DMS153 (cell line): ENCODE measurements around the gene DOCK11.
A peak's percentile ranks its signal among the peaks of the same experiment; 100 is the strongest.
"Not testable (repeated sequence)": the region's sequence is repeated elsewhere in the genome, so short reads cannot be mapped to it uniquely, and the experiment has no call there.

ENCODE experiments used
- DNase-seq: peaks from one replicate; lab custom pipeline; 2025; lab: John Stamatoyannopoulos, UW

The DOCK11 gene

GRCh38 chrX:118495061-118495921, at the start of gene DOCK11:
Gene DOCK11, plus strand, starts transcription at chrX:118495815. Its CDS starts 157 bp downstream, at chrX:118495972.
- DNase-seq, result peak; percentile 32

- DNase-seq, result no peak
Measured at GRCh38 chrX:118448273-118448783, 47.3 kb upstream of the DOCK11 start.

GRCh38 chrX:118455013-118455412, 40.6 kb upstream of the DOCK11 start:
- DNase-seq, result no peak

- peak; percentile 15 for DNase-seq
Measured at GRCh38 chrX:118459494-118459893, 36.1 kb upstream of the DOCK11 start.

GRCh38 chrX:118464501-118464900, 31.1 kb upstream of the DOCK11 start:
- DNase-seq, result no peak

- no peak for DNase-seq
Measured at GRCh38 chrX:118468122-118468521, 27.5 kb upstream of the DOCK11 start.

- DNase-seq, result not testable (repeated sequence)
Measured at GRCh38 chrX:118470721-118471347, 24.8 kb upstream of the DOCK11 start.

GRCh38 chrX:118474586-118474985, 21.0 kb upstream of the DOCK11 start:
- DNase-seq, result no peak

- DNase-seq, result no peak
Measured at GRCh38 chrX:118475903-118476302, 19.7 kb upstream of the DOCK11 start.

GRCh38 chrX:118480172-118480571, 15.4 kb upstream of the DOCK11 start:
- DNase-seq, result no peak

GRCh38 chrX:118482384-118482783, 13.2 kb upstream of the DOCK11 start:
- DNase-seq, result not testable (repeated sequence)

GRCh38 chrX:118484216-118484903, 11.3 kb upstream of the DOCK11 start:
- no peak for DNase-seq

GRCh38 chrX:118486693-118487092, 8.9 kb upstream of the DOCK11 start:
- DNase-seq, result not testable (repeated sequence)

GRCh38 chrX:118493016-118493415, 2.6 kb upstream of the DOCK11 start:
- no peak for DNase-seq

- no peak for DNase-seq
Measured at GRCh38 chrX:118493653-118494297, 1.8 kb upstream of the DOCK11 start.

- peak; percentile 16 for DNase-seq
Measured at GRCh38 chrX:118495958-118496762, 545 bp downstream of the DOCK11 start.

- DNase-seq, result no peak
Measured at GRCh38 chrX:118496763-118497079, 1.1 kb downstream of the DOCK11 start.

- DNase-seq, result no peak
Measured at GRCh38 chrX:118497180-118497818, 1.7 kb downstream of the DOCK11 start.

GRCh38 chrX:118498351-118498750, 2.7 kb downstream of the DOCK11 start:
- DNase-seq, result no peak

GRCh38 chrX:118498755-118499154, 3.1 kb downstream of the DOCK11 start:
- DNase-seq, result no peak

GRCh38 chrX:118499295-118499694, 3.7 kb downstream of the DOCK11 start:
- DNase-seq, result no peak
